Sigmoid colon (tissue), 4 donors: ENCODE results near the gene ITGB1.

Source experiments
- EP300 ChIP-seq, 4 donors: sonication (generic); formaldehyde crosslinking; IDR thresholded peaks; one replicate each; pipeline ENCODE4 v1.6.1; 2017; ENCODE audit warnings: antibody characterized with exemption in 4 of 4
- POLR2A ChIP-seq, 2 donors: fragments of 450-650 bp; IDR thresholded peaks; one replicate each; pipeline ENCODE4 v1.6.1; 2016; ENCODE audit warnings: antibody characterized with exemption in 2 of 2, mild to moderate bottlenecking in 2 of 2, moderate library complexity in 2 of 2
- POLR2AphosphoS5 ChIP-seq, 4 donors: sonication (generic); formaldehyde crosslinking; IDR thresholded peaks; one replicate each; pipeline ENCODE4 v1.6.1; 2017; ENCODE audit warnings: antibody characterized with exemption in 4 of 4
- TF ChIP-seq, protein P1 (sequence below), 4 experiments: fragments of 450-650 bp in 3 of 4; fragments of 200-600 bp in 1 of 4; IDR thresholded peaks; one replicate each; pipeline ENCODE4 v1.5.1; 2016 to 2019; ENCODE audit warnings: antibody characterized with exemption in 4 of 4, mild to moderate bottlenecking in 3 of 4, moderate library complexity in 2 of 4

DNA sequence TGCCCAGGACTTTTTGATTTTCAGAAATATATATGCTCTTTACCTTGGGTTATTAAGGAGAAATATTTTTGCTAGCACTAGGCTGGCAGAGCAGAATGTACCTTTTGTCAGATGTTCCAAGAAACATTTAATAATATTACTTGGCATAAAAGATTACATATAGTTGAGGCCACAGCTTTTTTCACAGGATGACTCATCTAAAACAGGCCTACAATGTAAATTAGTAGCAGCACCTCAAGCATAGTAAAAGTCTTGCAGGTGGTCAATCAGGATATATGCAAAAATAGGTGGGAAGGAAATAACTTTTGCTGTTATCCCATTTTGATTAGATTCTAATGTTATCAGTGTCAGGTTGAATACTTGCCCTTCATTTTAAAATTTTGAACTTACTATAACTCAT lies 14.9 kb upstream of the ITGB1 start:
- TF ChIP-seq EP300 (IDR thresholded peaks at IDR 0.05) (no peak), POLR2A (IDR thresholded peaks at IDR 0.05) (no peak), POLR2AphosphoS5 (IDR thresholded peaks at IDR 0.05) (no peak)
- TF ChIP-seq, protein P1, sequence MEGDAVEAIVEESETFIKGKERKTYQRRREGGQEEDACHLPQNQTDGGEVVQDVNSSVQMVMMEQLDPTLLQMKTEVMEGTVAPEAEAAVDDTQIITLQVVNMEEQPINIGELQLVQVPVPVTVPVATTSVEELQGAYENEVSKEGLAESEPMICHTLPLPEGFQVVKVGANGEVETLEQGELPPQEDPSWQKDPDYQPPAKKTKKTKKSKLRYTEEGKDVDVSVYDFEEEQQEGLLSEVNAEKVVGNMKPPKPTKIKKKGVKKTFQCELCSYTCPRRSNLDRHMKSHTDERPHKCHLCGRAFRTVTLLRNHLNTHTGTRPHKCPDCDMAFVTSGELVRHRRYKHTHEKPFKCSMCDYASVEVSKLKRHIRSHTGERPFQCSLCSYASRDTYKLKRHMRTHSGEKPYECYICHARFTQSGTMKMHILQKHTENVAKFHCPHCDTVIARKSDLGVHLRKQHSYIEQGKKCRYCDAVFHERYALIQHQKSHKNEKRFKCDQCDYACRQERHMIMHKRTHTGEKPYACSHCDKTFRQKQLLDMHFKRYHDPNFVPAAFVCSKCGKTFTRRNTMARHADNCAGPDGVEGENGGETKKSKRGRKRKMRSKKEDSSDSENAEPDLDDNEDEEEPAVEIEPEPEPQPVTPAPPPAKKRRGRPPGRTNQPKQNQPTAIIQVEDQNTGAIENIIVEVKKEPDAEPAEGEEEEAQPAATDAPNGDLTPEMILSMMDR (IDR thresholded peaks at IDR 0.05), result no peak
